Effector memory CD4-positive, alpha-beta T cell (primary cell): Measurements from ENCODE around the gene GSTM4.

Experiments
- DNase-seq, 3 donors: peaks; one replicate each; pipeline ENCODE4 v3.0.0-alpha.2; 2020
- H3K27ac ChIP-seq: 2 replicates; pipeline ENCODE4 v1.7.0; 2013; ENCODE audit warnings: mild to moderate bottlenecking, low read length, moderate library complexity; ENCODE audit not compliant: insufficient read depth, poor library complexity, severe bottlenecking
- H3K27me3 ChIP-seq: replicated peaks from 2 replicates; pipeline ENCODE4 v1.7.0; 2013; ENCODE audit warnings: mild to moderate bottlenecking, low read length; ENCODE audit not compliant: insufficient read depth, control insufficient read depth, poor library complexity, severe bottlenecking
- H3K36me3 ChIP-seq: 2 replicates; pipeline ENCODE4 v1.7.0; 2013; ENCODE audit warnings: mild to moderate bottlenecking, low read length, moderate library complexity; ENCODE audit not compliant: control insufficient read depth, insufficient read depth
- H3K4me1 ChIP-seq: 2 replicates; pipeline ENCODE4 v1.7.0; 2013; ENCODE audit warnings: low read length, mild to moderate bottlenecking; ENCODE audit not compliant: control insufficient read depth, insufficient read depth, poor library complexity, severe bottlenecking
- H3K4me3 ChIP-seq: 2 replicates; pipeline ENCODE4 v1.7.0; 2013; ENCODE audit warnings: low read length, low read depth, mild to moderate bottlenecking; ENCODE audit not compliant: insufficient read depth, poor library complexity, severe bottlenecking
- H3K9me3 ChIP-seq: 2 replicates; pipeline ENCODE4 v1.7.0; 2013; ENCODE audit warnings: mild to moderate bottlenecking, low read length, moderate library complexity; ENCODE audit not compliant: control insufficient read depth

Gene GSTM4

DNA sequence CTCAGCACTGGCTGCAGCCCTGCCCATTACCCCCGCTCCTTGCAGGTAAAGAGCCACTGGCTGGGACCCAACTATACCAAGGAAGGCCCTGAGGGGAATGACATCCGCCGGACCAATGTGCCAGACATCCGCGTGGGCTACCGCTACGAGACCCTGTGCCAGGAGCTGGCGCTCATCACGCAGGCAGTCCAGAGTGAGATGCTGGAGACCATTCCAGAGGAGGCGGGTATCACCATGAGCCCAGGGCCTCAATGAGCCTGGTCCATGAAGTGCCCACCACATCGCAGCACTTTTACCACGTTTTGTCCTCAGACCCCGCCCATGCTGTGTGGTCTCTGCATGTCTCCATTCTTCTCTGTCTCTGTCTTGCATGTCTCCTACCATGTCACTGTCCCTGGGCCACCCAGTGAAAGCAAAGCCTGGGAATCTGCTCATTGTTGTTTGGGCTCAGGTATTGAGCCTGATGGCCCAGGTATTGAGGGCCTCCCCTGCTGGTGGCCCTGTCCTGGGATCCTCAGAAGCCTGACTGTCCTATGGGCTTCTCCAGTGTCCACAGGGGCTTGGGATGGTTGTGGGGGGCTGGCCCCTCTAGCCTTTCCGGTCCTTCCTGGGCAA, 24.9 kb upstream of the GSTM4 start:
- H3K27ac ChIP-seq = no peak overlapping the region
- peaks cover 9% of the 10 kb centered on the region for H3K4me1 ChIP-seq
- no peak overlapping the region for H3K4me3 ChIP-seq
- no peaks in the 10 kb centered on the region for H3K9me3 ChIP-seq
- peaks cover 59% of the 10 kb centered on the region for H3K36me3 ChIP-seq
- H3K27me3 ChIP-seq = no peaks in the 10 kb centered on the region
- no peak for DNase-seq

DNA sequence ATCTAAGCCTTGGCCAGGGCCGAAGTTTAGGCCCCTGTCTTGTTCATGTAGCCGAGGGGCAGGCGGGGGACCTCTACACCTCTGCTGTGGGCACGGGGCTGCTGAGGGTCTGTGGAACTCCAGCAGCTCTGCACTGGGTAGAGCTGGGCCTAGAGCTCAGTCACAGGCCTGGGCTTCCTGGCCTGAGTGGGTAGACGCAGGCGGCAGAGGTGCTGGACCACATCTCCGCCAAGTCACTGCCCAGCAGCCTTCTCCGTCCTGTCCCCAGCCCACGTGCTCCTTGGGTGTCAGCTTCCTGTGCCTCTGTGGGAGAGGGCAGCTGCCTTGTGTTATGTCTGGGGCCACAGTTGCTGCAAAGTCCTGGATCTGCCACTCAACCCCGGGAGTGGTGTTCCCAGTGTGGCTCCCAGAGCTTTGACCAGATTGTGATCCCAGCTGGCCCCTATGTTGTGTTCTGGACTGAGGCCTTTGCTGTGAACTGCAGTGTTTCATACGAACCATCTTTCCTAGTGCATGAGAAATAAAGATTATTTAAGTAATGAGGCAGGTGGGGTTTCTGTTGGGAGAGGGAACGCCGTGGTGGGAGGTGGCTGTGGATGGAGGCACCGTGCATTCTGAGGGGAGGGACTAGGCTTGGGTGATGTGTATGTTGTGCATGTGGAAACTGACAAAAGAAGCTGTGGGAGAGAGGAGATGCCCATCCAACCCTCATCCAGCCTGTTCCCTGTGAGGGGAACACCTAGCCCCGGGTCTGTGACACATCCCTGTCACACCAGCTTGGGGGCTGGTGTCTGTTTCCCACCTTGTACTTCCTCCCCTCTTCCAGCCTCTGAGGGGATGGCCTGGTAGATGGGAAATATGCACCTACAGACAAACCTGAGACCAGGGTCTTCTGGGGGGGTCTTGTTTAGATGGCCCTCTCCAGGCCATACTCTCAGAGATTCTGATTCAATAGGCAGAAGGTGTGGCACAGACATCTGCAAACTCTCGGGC, 24.1 kb upstream of the GSTM4 start:
- no peak overlapping the region for H3K27ac ChIP-seq
- no peak overlapping the region for H3K4me3 ChIP-seq
- H3K4me1 ChIP-seq = peaks cover 9% of the 10 kb centered on the region
- no peak for DNase-seq
- peaks cover 51% of the 10 kb centered on the region for H3K36me3 ChIP-seq
- H3K9me3 ChIP-seq = no peaks in the 10 kb centered on the region
- H3K27me3 ChIP-seq = no peaks in the 10 kb centered on the region

DNA sequence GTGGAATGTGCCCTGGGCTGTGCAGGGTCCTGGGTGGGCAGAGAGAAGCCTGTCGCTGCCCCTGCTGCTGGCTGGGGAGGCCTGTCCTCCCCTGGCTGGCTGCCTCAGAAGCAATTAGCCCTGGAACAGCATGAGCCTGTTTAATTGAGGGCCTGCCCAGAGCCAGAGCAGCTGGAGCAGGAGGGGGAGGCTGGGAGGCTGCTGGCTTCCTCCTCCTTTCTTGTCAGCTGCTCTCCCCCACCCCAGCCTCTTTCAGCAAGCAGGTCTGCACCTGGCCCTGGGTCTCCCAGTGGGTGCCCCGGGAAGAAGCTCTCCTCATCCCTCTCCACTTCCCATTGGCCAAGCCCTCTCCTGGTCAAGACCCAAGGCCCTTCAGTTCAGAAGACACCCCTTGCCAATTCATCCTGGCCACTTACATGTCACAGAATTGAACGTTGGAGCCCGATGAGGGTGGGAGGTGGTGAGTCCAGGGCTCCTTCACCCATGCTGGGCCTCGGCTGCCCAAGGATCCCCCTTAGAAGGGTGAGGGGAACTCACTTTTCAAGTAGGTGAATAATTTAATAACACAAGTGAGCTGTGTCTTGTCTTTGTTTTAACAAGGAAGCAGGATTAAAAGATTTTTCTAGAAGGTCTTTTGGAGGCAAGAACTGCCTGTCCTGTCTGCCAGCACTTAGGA, 23.1 kb upstream of the GSTM4 start:
- Histone ChIP-seq H3K4me3 (no peak overlapping the region), H3K36me3 (peaks cover 41% of the 10 kb centered on the region), H3K27me3 (no peaks in the 10 kb centered on the region), H3K4me1 (peaks cover 9% of the 10 kb centered on the region), H3K27ac (no peak overlapping the region), H3K9me3 (no peaks in the 10 kb centered on the region)
- no peak for DNase-seq

DNA sequence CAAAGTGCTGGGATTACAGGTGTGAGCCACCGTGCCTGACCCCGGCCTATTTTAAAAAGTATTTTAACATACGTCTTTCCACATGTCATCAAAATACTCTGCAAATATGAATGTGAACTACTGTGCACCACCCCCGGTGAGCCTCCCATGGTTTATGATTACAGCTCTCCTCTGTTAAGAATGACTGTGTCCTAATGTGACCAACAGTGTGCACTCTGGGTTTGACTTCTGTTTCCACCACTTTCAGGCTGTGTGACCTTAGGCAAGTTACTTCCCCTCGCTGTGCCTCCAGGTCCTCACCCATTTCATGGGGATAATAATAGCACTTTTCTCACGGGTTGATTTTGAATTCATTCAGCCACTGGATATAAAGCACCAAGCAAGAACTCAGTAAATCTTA, 21.6 kb upstream of the GSTM4 start:
- Histone ChIP-seq H3K4me3 (no peak overlapping the region), H3K4me1 (peaks cover 9% of the 10 kb centered on the region)

DNA sequence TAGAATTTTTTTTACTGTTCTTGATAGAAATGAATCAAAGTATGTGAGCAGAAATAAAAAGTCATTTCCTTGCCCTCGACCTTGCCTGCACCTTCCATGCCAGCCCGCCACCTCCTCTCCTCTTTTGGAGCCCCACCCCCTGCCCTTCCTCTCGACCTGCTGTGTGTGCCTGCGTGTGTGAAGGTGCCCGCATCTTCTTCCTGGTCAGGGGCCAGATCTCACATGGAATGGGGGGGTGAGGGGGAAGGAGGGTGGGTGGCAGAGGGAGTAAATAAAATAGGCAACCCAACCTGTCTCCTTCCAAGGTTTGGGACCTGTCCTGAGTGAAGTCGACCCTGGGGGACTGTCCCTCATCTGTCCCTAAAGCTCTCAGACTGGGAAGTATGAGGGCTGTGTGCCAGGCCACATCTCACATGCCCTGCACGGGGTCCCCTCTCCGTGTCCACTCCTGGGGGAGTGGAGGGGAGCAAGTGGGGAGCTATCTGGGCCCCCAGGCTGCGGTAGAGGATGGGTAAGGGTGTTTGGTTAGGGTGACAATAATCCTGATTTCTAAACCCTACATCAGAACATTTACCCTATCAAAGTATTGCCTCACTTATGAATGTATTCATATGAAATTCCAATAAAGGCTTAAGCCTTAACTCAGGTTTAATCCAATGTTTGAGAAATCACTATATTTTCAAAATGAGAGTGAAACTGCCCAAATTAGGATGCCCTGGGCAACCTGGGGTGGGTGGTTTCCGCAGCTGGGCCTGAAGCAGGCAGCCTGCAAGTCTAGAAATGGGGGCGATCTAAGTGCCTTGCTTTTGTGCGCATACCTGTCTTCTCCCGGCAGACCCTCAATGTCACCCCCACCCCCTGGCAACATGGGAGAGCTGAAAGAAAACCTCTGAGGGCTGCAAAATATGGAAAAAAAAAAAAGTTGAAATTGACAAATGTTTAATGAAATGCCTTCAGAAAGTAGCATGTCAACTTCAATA, 20.8 kb upstream of the GSTM4 start:
- Histone ChIP-seq H3K27ac (no peak overlapping the region), H3K4me1 (peaks cover 12% of the 10 kb centered on the region), H3K36me3 (peaks cover 19% of the 10 kb centered on the region), H3K4me3 (no peak overlapping the region), H3K27me3 (no peaks in the 10 kb centered on the region), H3K9me3 (no peaks in the 10 kb centered on the region)
- DNase-seq = no peak

More for the DNA sequence above, 21.6 kb upstream of the GSTM4 start:
- DNase-seq = no peak
- peaks cover 26% of the 10 kb centered on the region for H3K36me3 ChIP-seq
- H3K27ac ChIP-seq = no peak overlapping the region
- H3K27me3 ChIP-seq = no peaks in the 10 kb centered on the region
- no peaks in the 10 kb centered on the region for H3K9me3 ChIP-seq

DNA sequence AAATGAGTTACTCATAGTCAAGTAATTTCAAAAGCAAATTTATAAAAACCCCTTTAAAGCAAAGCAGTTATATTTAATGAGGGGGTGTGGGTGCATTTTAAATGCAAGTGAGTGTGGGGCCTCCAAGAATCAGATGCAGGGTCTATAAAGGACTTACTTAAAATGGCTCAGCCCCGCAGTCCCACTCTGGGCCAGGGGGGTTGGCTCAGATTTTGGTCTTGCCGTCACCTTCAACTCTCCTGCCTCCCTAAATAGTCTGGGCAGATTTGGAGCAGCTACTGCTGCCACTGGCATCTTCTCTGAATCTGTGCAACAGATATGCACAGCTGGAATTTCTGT, 20.1 kb upstream of the GSTM4 start:
- no peaks in the 10 kb centered on the region for H3K9me3 ChIP-seq
- no peak for DNase-seq
- H3K27ac ChIP-seq = no peak overlapping the region
- no peak overlapping the region for H3K4me3 ChIP-seq
- peaks cover 13% of the 10 kb centered on the region for H3K4me1 ChIP-seq
- peaks cover 16% of the 10 kb centered on the region for H3K36me3 ChIP-seq
- no peaks in the 10 kb centered on the region for H3K27me3 ChIP-seq

DNA sequence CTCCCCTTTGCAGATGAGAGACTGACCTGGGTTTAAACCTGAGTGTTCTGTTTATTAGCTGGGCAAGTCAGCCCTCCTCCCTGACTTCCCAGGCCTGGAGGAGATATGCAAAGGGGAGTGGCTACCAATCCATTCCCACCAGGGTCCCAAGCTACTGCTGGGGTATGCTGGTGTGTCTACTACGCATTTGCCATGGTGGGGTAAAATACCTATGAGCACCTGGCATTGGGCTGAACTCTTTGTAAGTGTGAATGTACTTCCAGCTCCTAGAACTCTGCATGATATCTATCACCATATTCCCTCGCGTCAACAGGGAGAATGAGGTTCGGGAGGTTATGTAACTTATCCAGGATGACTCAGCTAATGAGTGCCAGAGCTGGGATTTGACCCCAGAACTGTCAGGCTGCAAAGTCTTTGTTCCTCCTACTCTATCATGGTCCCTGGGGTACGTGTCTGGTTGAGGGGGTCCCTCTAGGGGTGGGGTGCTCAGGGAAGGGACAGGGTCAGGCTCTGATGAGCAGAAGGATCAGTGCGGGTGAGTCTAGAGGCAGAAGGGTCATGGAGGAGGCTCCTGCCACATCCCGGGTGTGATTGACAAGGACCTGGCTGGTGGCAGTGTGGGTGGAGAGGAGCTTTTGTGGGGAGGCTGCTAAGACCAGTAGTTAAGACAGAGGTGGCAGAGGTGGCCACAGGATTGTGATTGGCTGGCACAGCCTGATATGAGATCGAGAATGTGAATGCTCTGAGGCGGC, 19.5 kb upstream of the GSTM4 start:
- H3K4me1 ChIP-seq = peaks cover 13% of the 10 kb centered on the region
- no peak overlapping the region for H3K27ac ChIP-seq
- no peak for DNase-seq
- no peaks in the 10 kb centered on the region for H3K27me3 ChIP-seq
- no peak overlapping the region for H3K4me3 ChIP-seq
- H3K9me3 ChIP-seq = no peaks in the 10 kb centered on the region
- H3K36me3 ChIP-seq = peaks cover 11% of the 10 kb centered on the region

DNA sequence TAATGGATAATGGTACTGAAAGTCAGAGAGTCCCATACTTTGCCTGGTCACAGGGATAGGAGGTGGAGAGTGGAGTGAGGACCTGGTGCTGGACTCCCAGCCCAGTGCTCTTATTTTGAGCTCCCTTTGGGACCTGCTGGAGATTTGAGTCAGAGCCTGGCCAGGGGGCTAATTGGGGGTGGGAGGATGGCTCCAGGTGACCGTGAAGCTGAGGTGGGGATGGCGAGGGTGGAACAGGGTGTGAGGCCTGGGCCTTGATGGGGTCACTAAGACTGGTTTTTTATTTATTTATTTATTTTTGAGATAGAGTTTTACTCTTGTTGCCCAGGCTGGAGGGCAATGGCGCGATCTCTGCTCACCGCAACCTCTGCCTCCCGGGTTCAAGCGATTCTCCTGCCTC, 18.5 kb upstream of the GSTM4 start:
- H3K27me3 ChIP-seq = no peaks in the 10 kb centered on the region
- no peak overlapping the region for H3K4me3 ChIP-seq
- H3K9me3 ChIP-seq = no peaks in the 10 kb centered on the region
- no peak overlapping the region for H3K27ac ChIP-seq
- no peak for DNase-seq
- H3K4me1 ChIP-seq = peaks cover 13% of the 10 kb centered on the region
- H3K36me3 ChIP-seq = no peaks in the 10 kb centered on the region
